ENCODE results near the gene NRXN2. TPM values are rescaled to one million over a fixed set of nuclear protein-coding genes. Genes with fewer than 3 reads are reported as not detected.

The NRXN2 gene
- total and polyA plus RNA-seq, 10 of the 15 experiments (the other 5 are each of a cell fraction or from before 2014, with no cell fraction given): 0.03 to 1.4 (median 0.23) TPM

DNA sequence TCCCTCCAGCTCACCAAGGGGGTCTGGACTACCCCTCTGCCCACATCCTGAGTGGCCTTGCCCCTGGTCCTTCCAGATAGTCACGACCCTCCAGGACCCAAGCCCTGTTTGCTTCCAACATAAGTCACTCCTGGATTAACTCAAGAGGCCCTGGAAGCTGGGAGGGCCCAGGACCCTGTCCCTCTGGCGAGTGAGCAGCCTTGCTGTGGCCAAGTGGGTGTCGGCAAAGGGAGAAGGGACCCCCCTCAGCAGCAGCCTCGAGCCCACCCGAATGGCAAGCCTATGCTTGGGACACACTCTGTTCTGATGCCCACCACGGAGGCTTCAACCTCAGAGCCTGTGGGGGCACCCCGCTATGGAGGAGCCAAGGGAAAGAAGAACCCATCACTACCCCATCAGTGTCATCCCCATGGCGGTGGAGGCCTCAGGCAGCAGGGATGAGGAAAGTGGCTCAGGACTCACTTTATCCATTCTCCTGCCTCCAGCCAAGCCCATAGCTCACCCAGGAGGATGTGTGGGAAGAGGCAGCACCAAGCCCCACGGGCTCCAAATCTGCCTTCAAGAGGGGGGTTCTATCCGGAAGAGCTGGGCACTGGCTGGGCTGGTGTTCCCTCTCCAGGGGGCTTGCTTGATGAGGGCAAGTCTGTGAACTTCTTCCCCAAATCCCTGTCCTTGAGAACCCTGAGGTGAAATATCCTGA is 119.4 kb downstream of the NRXN2 start (continued):
- no peak for TF ChIP-seq TCF3 (IDR thresholded peaks at IDR 0.05; ENCODE audit: borderline replicate concordance, insufficient read depth, low read depth, low read length)
- no peak for TF ChIP-seq SP1 (IDR thresholded peaks at IDR 0.05; ENCODE audit: low read depth, low read length)
- TF ChIP-seq SIX5 (IDR thresholded peaks at IDR 0.05; ENCODE audit: low read depth, low read length, severe bottlenecking): no peak

DNA sequence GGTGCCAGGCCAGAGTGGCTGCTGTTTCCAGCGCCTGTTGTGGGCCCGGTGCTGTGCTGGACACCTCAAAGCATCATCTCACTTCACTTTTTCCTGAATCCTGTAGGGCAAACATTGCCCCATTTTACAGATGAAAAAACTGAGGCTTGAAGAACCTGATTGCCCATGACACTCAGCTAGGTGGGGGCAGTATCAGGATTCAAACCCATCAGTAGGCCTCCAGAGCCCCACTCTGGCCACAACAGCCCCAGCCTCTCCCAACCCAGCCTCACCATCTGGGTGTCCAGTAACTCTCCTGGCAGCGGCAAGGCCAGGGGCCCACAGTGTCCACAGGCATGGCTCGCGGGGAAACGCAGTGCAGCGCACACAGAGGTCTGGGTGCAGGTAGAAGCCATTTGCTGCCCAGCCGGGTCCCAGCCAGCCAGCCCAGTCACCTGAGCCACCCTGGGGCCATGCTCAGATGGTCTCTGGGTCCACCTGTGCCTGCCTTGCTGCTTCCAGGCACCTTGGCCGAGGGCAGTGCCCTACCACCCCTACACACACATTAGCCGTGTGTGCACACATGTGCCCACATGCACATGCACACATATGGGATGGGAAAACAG is 120.4 kb downstream of the NRXN2 start:
- Histone ChIP-seq H3K9me3 (replicated peaks; ENCODE audit: control insufficient read depth, insufficient read depth, low read length) (no peaks in the 10 kb centered on the region), H3K9ac (ENCODE audit: control insufficient read depth, insufficient read depth, low read length) (no peak overlapping the region), H3K4me3 (no peak overlapping the region), H3K4me2 (ENCODE audit: control insufficient read depth, insufficient read depth) (no peak overlapping the region), H3K27ac (ENCODE audit: control insufficient read depth, insufficient read depth) (no peak overlapping the region), H3K36me3 (ENCODE audit: control insufficient read depth in 2 of 2, insufficient read depth in 2 of 2, low read length in 1 of 2) (no peaks in the 10 kb centered on the region), H4K20me1 (ENCODE audit: control insufficient read depth, insufficient read depth) (no peaks in the 10 kb centered on the region), H2AFZ (ENCODE audit: control insufficient read depth, low read depth, low read length) (no peak overlapping the region), H3K27me3 (replicated peaks in 1 of 2; ENCODE audit: control insufficient read depth in 2 of 2, insufficient read depth in 2 of 2, low read length in 1 of 2) (no peaks in the 10 kb centered on the region), H3K79me2 (ENCODE audit: control insufficient read depth, insufficient read depth, low read length) (no peaks in the 10 kb centered on the region), H3K4me1 (ENCODE audit: control insufficient read depth, insufficient read depth, low read length) (no peaks in the 10 kb centered on the region)
- in situ Hi-C loops (cut with MboI): no loop called here
- BruUV-seq (replicated peaks): no TSS peak
- ChIA-PET POLR2A (no interaction called here), CTCF (interaction anchor here (1.2 kb wide), 1 partner anchor 47 kb away, joined by 3 read pairs; no protein-coding TSS in a partner anchor), RAD21 (ENCODE audit: unreplicated experiment) (no interaction called here), SMC1A (ENCODE audit: uncharacterized antibody, unreplicated experiment) (no interaction called here)
- intact Hi-C loops (cut with micrococcal nuclease; ENCODE audit: unreplicated experiment): no loop called here
- no peak for TF ChIP-seq NBN (IDR thresholded peaks at IDR 0.05)
- TF ChIP-seq MTA3 (IDR thresholded peaks at IDR 0.05; ENCODE audit: borderline replicate concordance, low read length): no peak
- DNase-seq (ENCODE audit: low read depth, low spot score) (no peak), ATAC-seq (no peak), FAIRE-seq (no peak)
- WGBS (ENCODE audit: insufficient coverage, insufficient replicate concordance, low lambda C conversion rate, missing lambda C conversion rate): 35% methylated on average over 10 of the region's 10 CpGs
